ENCODE measurements around the gene CHP2. TPM values are rescaled to one million over a fixed set of nuclear protein-coding genes. Genes with fewer than 3 reads are reported as not detected.

CHP2 gene
- total and polyA plus RNA-seq, 2 donors (not counting 3 experiments of a cell fraction or from before 2014, with no cell fraction given): not detected

Other genes starting within 250 kb of the CHP2 start
- gene GGA2, start 244.5 kb upstream of the CHP2 start, total RNA-seq: 67.5 and 73.1 TPM in 2 replicates
- 32.9 and 33.3 TPM in 2 replicates for gene GGA2, start 244.5 kb upstream of the CHP2 start, polyA plus RNA-seq
- gene EARS2, start 197.7 kb upstream of the CHP2 start, total RNA-seq: 10.9 and 14.7 TPM in 2 replicates
- gene EARS2, start 197.7 kb upstream of the CHP2 start, polyA plus RNA-seq: 21.6 and 32.1 TPM in 2 replicates
- 64.8 and 69.9 TPM in 2 replicates for gene UBFD1, start 197.3 kb upstream of the CHP2 start, total RNA-seq
- 47.4 and 50.0 TPM in 2 replicates for gene UBFD1, start 197.3 kb upstream of the CHP2 start, polyA plus RNA-seq
- gene NDUFAB1, start 158.7 kb upstream of the CHP2 start, total RNA-seq: 109 and 112 TPM in 2 replicates
- gene NDUFAB1, start 158.7 kb upstream of the CHP2 start, polyA plus RNA-seq: 212 and 228 TPM in 2 replicates
- 11.8 and 15.6 TPM in 2 replicates for gene PALB2, start 113.7 kb upstream of the CHP2 start, total RNA-seq
- gene PALB2, start 113.7 kb upstream of the CHP2 start, polyA plus RNA-seq: 4.1 and 5.1 TPM in 2 replicates
- gene DCTN5, start 113.6 kb upstream of the CHP2 start, total RNA-seq: 80.8 and 83.5 TPM in 2 replicates
- 39.6 and 51.6 TPM in 2 replicates for gene DCTN5, start 113.6 kb upstream of the CHP2 start, polyA plus RNA-seq
- 100 and 109 TPM in 2 replicates for gene PLK1, start 76.1 kb upstream of the CHP2 start, total RNA-seq
- 94.9 and 111 TPM in 2 replicates for gene PLK1, start 76.1 kb upstream of the CHP2 start, polyA plus RNA-seq
- not detected in 2 replicates for gene ERN2, start 41.8 kb upstream of the CHP2 start, total RNA-seq
- gene ERN2, start 41.8 kb upstream of the CHP2 start, polyA plus RNA-seq: 0.15 TPM in 1 of 2 replicates, not detected in the other
- gene PRKCB, start 81.0 kb downstream of the CHP2 start, total RNA-seq: not detected in 2 replicates
- 0.01 TPM in 1 of 2 replicates, not detected in the other for gene PRKCB, start 81.0 kb downstream of the CHP2 start, polyA plus RNA-seq

Data from endothelial cell of umbilical vein (primary cell).